ENCODE measurements around the gene CFAP65. TPM values are rescaled to one million over a fixed set of nuclear protein-coding genes. Genes with fewer than 3 reads are reported as not detected.

CFAP65 gene
- total RNA-seq, 1 donor from 2014 or later, result not detected

DNA sequence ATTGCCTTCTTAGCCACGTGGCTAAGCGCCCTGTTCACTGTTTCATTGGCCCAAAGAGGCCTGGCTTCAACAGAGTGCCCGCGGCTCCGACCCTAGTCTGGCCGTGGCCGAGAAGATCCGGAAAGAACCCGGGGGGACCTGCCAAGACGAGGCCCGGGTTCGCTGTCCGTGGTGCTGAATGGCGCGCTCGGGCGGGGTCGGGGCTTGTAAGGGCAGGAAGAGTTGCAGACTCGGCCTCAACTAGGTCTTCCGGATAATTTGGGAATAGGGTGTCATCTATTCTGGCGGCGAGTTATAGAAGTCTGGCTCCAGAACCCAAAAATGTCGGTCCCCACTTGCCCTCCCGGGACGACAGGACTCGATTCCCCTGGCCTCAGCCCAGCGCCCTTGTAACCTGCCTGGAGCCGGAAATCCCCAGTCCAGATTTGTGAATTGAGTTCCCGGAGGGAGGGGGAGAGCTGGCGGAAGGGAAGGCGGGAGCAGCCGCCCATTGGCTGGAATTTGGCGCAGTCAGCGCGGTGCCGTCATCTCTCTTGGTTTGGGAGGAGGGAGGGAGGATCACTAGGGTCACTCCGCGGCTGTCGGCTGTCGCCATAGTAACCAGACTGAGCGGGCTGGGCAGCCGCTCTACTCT is 78.3 kb downstream of the CFAP65 start:
- H3K27me3 ChIP-seq (ENCODE audit: control insufficient read depth in 3 of 3, insufficient read depth in 3 of 3, low read length in 3 of 3), result peaks cover 56 to 71% (median 69%) of the 10 kb centered on the region in 3 donors
- no peak overlapping the region for H3K9ac ChIP-seq (ENCODE audit: low read depth in 1 of 3, low read length in 3 of 3)

DNA sequence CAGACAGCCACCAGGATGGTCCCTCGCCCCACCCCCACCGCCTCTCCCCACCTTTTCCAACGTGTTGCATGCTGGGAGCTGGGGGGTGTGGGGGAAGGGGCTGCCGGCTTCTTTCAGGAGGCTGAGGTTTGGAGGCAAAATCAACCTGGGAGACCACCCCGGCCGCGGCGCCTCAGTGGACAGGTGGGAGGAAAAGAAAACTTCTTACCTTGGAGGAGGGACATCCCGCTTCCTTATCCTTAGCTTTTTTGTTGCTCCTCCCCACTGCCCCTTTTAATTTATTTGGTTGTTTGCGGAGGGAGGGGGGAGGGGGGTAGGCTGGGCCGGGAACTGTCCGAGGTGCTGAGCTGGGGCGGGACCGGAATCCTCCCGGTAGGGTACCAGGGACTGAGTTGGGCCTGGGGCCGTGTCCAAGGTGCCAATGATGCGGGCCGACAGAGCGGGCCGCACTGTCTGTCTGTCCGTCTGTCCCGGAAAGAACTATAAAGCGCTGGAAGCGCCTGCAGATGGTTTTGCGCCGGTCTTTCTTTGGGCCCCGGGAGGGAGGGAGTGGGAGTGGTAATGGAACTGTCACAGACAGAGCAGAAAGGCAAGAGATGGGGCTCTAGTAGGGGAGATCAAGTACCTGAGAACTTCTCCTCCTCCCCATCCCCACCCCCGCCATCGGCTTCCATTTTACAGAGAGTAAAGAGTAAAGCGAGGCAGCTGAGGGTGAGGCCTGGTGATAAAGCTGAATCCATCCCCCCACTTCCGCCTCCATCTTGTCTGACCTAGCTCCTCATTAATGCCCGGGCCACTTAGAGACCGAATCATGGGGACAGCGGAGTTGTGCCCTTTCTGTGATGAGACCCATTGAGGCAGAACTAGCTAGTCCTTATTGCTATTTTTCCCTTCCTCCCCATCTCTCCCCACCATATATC is 79.4 kb downstream of the CFAP65 start:
- peaks cover 64 to 76% (median 70%) of the 10 kb centered on the region in 3 donors for H3K27me3 ChIP-seq (ENCODE audit: control insufficient read depth in 3 of 3, insufficient read depth in 3 of 3, low read length in 3 of 3)
- H3K4me3 ChIP-seq (ENCODE audit: low read length in 3 of 3), result no peak overlapping the region
- H3K9me3 ChIP-seq (ENCODE audit: control insufficient read depth in 3 of 3, low read length in 3 of 3), result no peaks in the 10 kb centered on the region
- H3K4me1 ChIP-seq (ENCODE audit: control insufficient read depth in 3 of 3, insufficient read depth in 3 of 3, low read length in 3 of 3), result peaks cover 3 to 5% (median 3%) of the 10 kb centered on the region in 3 donors
- no peak overlapping the region for H3K9ac ChIP-seq (ENCODE audit: low read depth in 1 of 3, low read length in 3 of 3)
- no peak overlapping the region for H3K27ac ChIP-seq (ENCODE audit: low read depth, low read length)
- H3K36me3 ChIP-seq (ENCODE audit: control insufficient read depth in 3 of 3, insufficient read depth in 3 of 3, low read length in 3 of 3), result no peaks in the 10 kb centered on the region

More for the DNA sequence above, 78.3 kb downstream of the CFAP65 start:
- Histone ChIP-seq H3K27ac (ENCODE audit: low read depth, low read length) (no peak overlapping the region), H3K9me3 (ENCODE audit: control insufficient read depth in 3 of 3, low read length in 3 of 3) (no peaks in the 10 kb centered on the region), H3K4me3 (ENCODE audit: low read length in 3 of 3) (peak overlapping the region in 1 of 3 donors; percentile 13), H3K4me1 (ENCODE audit: control insufficient read depth in 3 of 3, insufficient read depth in 3 of 3, low read length in 3 of 3) (peaks cover 3 to 5% (median 3%) of the 10 kb centered on the region in 3 donors), H3K36me3 (ENCODE audit: control insufficient read depth in 3 of 3, insufficient read depth in 3 of 3, low read length in 3 of 3) (no peaks in the 10 kb centered on the region)

DNA sequence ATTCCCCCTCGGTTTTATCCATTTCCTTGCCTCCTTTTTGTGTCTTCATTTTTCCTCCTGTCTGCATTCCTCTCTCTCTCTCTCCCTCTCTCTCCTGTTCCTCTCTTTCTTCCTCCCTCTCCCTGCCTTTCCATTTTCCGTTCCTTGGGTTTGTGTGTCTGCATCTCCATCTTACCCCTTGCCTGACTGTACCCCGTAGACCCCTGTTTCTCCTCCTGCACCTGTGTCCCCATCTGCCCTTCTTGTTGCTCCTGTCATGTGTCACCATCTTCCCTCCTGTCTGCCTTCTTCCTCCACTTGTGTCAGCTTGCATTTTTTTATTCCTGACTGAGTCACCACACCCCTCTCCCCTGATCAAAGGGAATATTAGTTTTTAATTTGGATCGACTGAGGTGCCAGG is 80.1 kb downstream of the CFAP65 start:
- Histone ChIP-seq H3K27me3 (ENCODE audit: control insufficient read depth in 3 of 3, insufficient read depth in 3 of 3, low read length in 3 of 3) (peaks cover 64 to 76% (median 70%) of the 10 kb centered on the region in 3 donors), H3K4me1 (ENCODE audit: control insufficient read depth in 3 of 3, insufficient read depth in 3 of 3, low read length in 3 of 3) (peaks cover 3 to 5% (median 3%) of the 10 kb centered on the region in 3 donors), H3K4me3 (ENCODE audit: low read length in 3 of 3) (no peak overlapping the region), H3K27ac (ENCODE audit: low read depth, low read length) (no peak overlapping the region), H3K9me3 (ENCODE audit: control insufficient read depth in 3 of 3, low read length in 3 of 3) (no peaks in the 10 kb centered on the region), H3K36me3 (ENCODE audit: control insufficient read depth in 3 of 3, insufficient read depth in 3 of 3, low read length in 3 of 3) (no peaks in the 10 kb centered on the region), H3K9ac (ENCODE audit: low read depth in 1 of 3, low read length in 3 of 3) (no peak overlapping the region)

DNA sequence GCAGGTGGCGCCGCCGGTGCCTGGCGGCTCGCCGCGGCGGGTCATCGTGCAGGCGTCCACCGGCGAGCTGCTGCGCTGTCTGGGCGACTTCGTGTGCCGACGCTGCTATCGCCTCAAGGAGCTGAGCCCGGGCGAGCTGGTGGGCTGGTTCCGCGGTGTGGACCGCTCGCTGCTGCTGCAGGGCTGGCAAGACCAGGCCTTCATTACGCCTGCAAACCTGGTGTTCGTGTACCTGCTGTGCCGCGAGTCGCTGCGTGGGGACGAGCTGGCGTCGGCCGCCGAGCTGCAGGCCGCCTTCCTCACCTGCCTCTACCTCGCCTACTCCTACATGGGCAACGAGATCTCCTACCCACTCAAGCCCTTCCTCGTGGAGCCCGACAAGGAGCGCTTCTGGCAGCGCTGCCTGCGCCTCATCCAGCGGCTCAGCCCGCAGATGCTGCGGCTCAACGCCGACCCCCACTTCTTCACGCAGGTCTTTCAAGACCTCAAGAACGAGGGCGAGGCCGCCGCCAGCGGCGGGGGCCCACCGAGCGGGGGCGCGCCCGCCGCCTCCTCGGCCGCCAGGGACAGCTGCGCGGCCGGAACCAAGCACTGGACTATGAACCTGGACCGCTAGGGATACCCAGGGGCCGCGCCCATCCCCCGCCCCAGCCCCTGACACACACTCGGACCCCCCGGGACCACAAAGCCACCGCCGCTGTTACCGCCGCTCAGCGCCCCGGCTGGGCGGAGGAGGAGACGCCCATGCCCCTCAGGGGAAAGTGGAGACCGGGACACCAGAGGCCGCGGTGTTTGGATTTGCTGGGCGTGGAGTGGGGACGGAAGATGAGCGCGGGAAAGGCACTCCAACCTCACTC is 80.8 kb downstream of the CFAP65 start:
- Histone ChIP-seq H3K4me3 (ENCODE audit: low read length in 3 of 3) (no peak overlapping the region), H3K9me3 (ENCODE audit: control insufficient read depth in 3 of 3, low read length in 3 of 3) (no peaks in the 10 kb centered on the region), H3K27ac (ENCODE audit: low read depth, low read length) (no peak overlapping the region), H3K4me1 (ENCODE audit: control insufficient read depth in 3 of 3, insufficient read depth in 3 of 3, low read length in 3 of 3) (peaks cover 3 to 5% (median 3%) of the 10 kb centered on the region in 3 donors), H3K27me3 (ENCODE audit: control insufficient read depth in 3 of 3, insufficient read depth in 3 of 3, low read length in 3 of 3) (peaks cover 64 to 76% (median 69%) of the 10 kb centered on the region in 3 donors), H3K36me3 (ENCODE audit: control insufficient read depth in 3 of 3, insufficient read depth in 3 of 3, low read length in 3 of 3) (no peaks in the 10 kb centered on the region), H3K9ac (ENCODE audit: low read depth in 1 of 3, low read length in 3 of 3) (no peak overlapping the region)

DNA sequence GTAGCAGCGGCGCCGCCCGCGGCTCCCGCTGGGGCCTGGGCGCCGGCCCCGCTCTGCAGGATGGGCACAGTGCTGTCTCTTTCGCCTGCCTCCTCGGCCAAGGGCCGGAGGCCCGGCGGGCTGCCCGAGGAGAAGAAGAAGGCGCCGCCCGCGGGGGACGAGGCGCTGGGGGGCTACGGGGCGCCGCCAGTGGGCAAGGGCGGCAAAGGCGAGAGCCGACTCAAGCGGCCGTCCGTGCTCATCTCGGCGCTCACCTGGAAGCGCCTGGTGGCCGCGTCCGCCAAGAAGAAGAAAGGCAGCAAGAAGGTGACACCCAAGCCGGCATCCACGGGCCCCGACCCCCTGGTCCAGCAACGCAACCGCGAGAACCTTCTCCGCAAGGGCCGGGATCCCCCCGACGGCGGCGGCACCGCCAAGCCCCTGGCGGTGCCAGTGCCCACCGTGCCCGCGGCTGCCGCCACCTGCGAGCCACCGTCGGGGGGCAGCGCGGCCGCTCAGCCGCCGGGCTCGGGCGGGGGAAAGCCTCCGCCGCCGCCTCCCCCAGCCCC is 81.5 kb downstream of the CFAP65 start:
- Histone ChIP-seq H3K4me1 (ENCODE audit: control insufficient read depth in 3 of 3, insufficient read depth in 3 of 3, low read length in 3 of 3) (peaks cover 3 to 5% (median 3%) of the 10 kb centered on the region in 3 donors), H3K9ac (ENCODE audit: low read depth in 1 of 3, low read length in 3 of 3) (no peak overlapping the region), H3K9me3 (ENCODE audit: control insufficient read depth in 3 of 3, low read length in 3 of 3) (no peaks in the 10 kb centered on the region), H3K36me3 (ENCODE audit: control insufficient read depth in 3 of 3, insufficient read depth in 3 of 3, low read length in 3 of 3) (no peaks in the 10 kb centered on the region), H3K4me3 (ENCODE audit: low read length in 3 of 3) (peak overlapping the region in 1 of 3 donors; percentile 55), H3K27me3 (ENCODE audit: control insufficient read depth in 3 of 3, insufficient read depth in 3 of 3, low read length in 3 of 3) (peaks cover 64 to 80% (median 72%) of the 10 kb centered on the region in 3 donors), H3K27ac (ENCODE audit: low read depth, low read length) (no peak overlapping the region)

DNA sequence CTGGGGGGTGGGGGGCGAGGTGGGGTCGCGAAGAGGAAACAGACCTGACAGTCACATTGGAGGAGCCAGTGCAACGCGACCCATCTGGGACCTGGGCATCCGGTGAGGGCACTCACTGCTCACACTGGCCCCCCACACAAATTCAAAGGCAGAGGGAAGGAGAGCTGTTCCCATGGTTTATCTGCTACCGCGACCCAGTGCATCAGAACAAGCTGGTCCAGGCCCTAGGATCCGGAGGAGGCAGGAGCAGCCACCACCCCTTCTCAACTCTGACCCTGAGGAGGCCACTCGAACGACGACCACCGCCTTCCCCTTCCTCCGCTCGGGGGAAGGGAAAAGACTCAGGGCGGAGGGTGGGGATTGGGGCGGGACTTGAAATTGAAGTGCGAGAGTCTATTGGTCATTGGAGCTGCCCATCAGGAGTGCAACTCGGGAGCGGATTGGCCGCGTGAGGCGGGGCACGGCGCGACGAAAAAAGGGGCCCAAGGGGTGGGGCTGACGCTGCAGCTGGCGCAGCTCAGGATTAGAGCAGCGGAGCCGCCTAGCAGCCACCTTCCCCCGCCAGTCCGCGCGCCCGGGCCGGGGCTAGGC is 82.1 kb downstream of the CFAP65 start, which contains the start of gene CDK5R2:
Gene CDK5R2, plus strand, starts transcription at position 526 of the 591 bp plus-strand sequence. CDS start 155 bp downstream, outside the sequence.
- H3K9ac ChIP-seq (ENCODE audit: low read depth in 1 of 3, low read length in 3 of 3), result no peak within 1 kb of the TSS
- H3K27me3 ChIP-seq (ENCODE audit: control insufficient read depth in 3 of 3, insufficient read depth in 3 of 3, low read length in 3 of 3), result peaks cover 61 to 77% (median 67%) of the 10 kb centered on the region in 3 donors
- peak within 1 kb of the TSS in 1 of 3 donors; percentile 55 for H3K4me3 ChIP-seq (ENCODE audit: low read length in 3 of 3)
- peaks cover 3 to 5% (median 3%) of the 10 kb centered on the region in 3 donors for H3K4me1 ChIP-seq (ENCODE audit: control insufficient read depth in 3 of 3, insufficient read depth in 3 of 3, low read length in 3 of 3)
- H3K36me3 ChIP-seq (ENCODE audit: control insufficient read depth in 3 of 3, insufficient read depth in 3 of 3, low read length in 3 of 3), result no peaks in the 10 kb centered on the region
- H3K27ac ChIP-seq (ENCODE audit: low read depth, low read length), result no peak within 1 kb of the TSS
- no peaks in the 10 kb centered on the region for H3K9me3 ChIP-seq (ENCODE audit: control insufficient read depth in 3 of 3, low read length in 3 of 3)

DNA sequence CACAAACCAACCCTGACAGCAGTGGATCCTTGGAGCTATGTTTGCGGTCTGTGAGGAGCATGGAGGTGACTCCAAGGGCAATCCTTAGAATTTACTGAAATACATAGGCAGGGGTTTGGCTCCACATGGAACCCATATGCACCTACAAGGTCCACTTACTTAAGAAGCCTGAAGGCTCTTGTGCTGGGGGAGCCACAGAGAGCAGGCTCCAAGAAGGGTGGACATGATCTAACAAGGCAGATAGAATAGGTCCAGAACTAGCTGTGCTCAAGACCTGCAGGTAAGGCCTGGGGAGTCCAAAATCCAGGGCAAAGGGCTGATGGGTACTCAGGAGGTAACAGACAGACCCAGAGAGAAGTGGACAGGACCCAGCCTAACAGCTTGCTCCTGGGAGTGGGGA is 83.0 kb downstream of the CFAP65 start:
- peaks cover 55 to 77% (median 65%) of the 10 kb centered on the region in 3 donors for H3K27me3 ChIP-seq (ENCODE audit: control insufficient read depth in 3 of 3, insufficient read depth in 3 of 3, low read length in 3 of 3)
- no peak overlapping the region for H3K9ac ChIP-seq (ENCODE audit: low read depth in 1 of 3, low read length in 3 of 3)
- no peaks in the 10 kb centered on the region for H3K9me3 ChIP-seq (ENCODE audit: control insufficient read depth in 3 of 3, low read length in 3 of 3)
- no peak overlapping the region for H3K27ac ChIP-seq (ENCODE audit: low read depth, low read length)
- no peaks in the 10 kb centered on the region for H3K36me3 ChIP-seq (ENCODE audit: control insufficient read depth in 3 of 3, insufficient read depth in 3 of 3, low read length in 3 of 3)
- no peak overlapping the region for H3K4me3 ChIP-seq (ENCODE audit: low read length in 3 of 3)
- H3K4me1 ChIP-seq (ENCODE audit: control insufficient read depth in 3 of 3, insufficient read depth in 3 of 3, low read length in 3 of 3), result peaks cover 3 to 5% (median 3%) of the 10 kb centered on the region in 3 donors

DNA sequence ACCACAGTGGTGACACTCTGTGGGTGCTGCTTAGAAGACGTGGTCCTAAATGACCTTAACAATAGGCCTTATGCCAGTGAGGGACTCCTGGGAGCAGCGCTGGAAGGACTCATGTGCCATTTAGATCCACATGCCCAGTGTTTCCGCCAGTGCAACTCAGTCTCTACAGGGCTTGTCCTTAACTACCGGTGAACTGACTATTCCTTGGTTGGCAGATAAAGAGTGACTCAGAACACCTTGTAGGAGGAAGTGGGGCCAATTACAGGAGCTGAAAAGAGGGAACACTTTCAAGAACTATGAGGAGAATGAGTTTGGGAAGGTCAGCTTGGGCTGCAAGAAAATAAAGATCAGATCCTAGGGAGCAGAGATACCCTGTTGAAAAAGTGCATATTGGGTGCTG is 83.6 kb downstream of the CFAP65 start:
- Histone ChIP-seq H3K4me3 (ENCODE audit: low read length in 3 of 3) (no peak overlapping the region), H3K9ac (ENCODE audit: low read depth in 1 of 3, low read length in 3 of 3) (no peak overlapping the region), H3K36me3 (ENCODE audit: control insufficient read depth in 3 of 3, insufficient read depth in 3 of 3, low read length in 3 of 3) (no peaks in the 10 kb centered on the region), H3K4me1 (ENCODE audit: control insufficient read depth in 3 of 3, insufficient read depth in 3 of 3, low read length in 3 of 3) (peaks cover 3 to 5% (median 3%) of the 10 kb centered on the region in 3 donors), H3K27me3 (ENCODE audit: control insufficient read depth in 3 of 3, insufficient read depth in 3 of 3, low read length in 3 of 3) (peaks cover 49 to 74% (median 63%) of the 10 kb centered on the region in 3 donors), H3K9me3 (ENCODE audit: control insufficient read depth in 3 of 3, low read length in 3 of 3) (no peaks in the 10 kb centered on the region), H3K27ac (ENCODE audit: low read depth, low read length) (no peak overlapping the region)

DNA sequence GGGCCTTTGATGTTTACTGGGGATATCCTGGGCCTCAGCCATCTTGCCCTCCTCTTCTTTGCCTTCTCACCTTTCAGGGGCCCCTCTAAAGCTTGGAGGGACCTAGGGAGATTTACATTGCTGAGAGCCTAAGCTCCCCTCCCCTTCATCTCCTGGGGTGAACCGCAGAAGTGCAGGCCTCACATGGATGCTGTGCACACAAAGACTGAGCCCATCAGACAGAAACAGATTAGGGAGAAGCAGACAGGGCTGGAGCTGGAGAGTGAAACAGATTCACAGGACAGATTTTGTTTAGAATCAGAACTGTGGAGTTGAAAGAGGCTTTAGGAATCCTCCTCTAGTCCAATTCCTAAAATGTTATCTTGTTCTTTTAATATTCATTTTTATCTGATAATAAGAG is 85.3 kb downstream of the CFAP65 start:
- peaks cover 36 to 58% (median 52%) of the 10 kb centered on the region in 3 donors for H3K27me3 ChIP-seq (ENCODE audit: control insufficient read depth in 3 of 3, insufficient read depth in 3 of 3, low read length in 3 of 3)
- H3K4me1 ChIP-seq (ENCODE audit: control insufficient read depth in 3 of 3, insufficient read depth in 3 of 3, low read length in 3 of 3), result peaks cover 3 to 5% (median 3%) of the 10 kb centered on the region in 3 donors
- H3K27ac ChIP-seq (ENCODE audit: low read depth, low read length), result no peak overlapping the region
- H3K9ac ChIP-seq (ENCODE audit: low read depth in 1 of 3, low read length in 3 of 3), result no peak overlapping the region
- no peaks in the 10 kb centered on the region for H3K9me3 ChIP-seq (ENCODE audit: control insufficient read depth in 3 of 3, low read length in 3 of 3)
- H3K36me3 ChIP-seq (ENCODE audit: control insufficient read depth in 3 of 3, insufficient read depth in 3 of 3, low read length in 3 of 3), result no peaks in the 10 kb centered on the region
- H3K4me3 ChIP-seq (ENCODE audit: low read length in 3 of 3), result no peak overlapping the region

Data from skeletal muscle tissue (tissue), 4 donors.